Rectal smooth muscle tissue (tissue), 1 donor: Measurements from ENCODE around the gene KIF5A.

Experiments
- H3K27ac ChIP-seq: one replicate; pipeline ENCODE4 v1.7.0; 2013; ENCODE audit warnings: low read depth, low read length, inconsistent platforms
- H3K27me3 ChIP-seq: one replicate; pipeline ENCODE4 v1.7.0; 2013; ENCODE audit warnings: low read length; ENCODE audit not compliant: control insufficient read depth, insufficient read depth
- H3K36me3 ChIP-seq: one replicate; pipeline ENCODE4 v1.7.0; 2013; ENCODE audit warnings: low read length; ENCODE audit not compliant: control insufficient read depth, insufficient read depth
- H3K4me1 ChIP-seq: one replicate; pipeline ENCODE4 v1.7.0; 2013; ENCODE audit warnings: low read length; ENCODE audit not compliant: control insufficient read depth, insufficient read depth
- H3K4me3 ChIP-seq: one replicate; pipeline ENCODE4 v1.7.0; 2013; ENCODE audit warnings: low read length
- H3K9ac ChIP-seq: one replicate; pipeline ENCODE4 v1.7.0; 2013; ENCODE audit warnings: low read length

The KIF5A gene

DNA sequence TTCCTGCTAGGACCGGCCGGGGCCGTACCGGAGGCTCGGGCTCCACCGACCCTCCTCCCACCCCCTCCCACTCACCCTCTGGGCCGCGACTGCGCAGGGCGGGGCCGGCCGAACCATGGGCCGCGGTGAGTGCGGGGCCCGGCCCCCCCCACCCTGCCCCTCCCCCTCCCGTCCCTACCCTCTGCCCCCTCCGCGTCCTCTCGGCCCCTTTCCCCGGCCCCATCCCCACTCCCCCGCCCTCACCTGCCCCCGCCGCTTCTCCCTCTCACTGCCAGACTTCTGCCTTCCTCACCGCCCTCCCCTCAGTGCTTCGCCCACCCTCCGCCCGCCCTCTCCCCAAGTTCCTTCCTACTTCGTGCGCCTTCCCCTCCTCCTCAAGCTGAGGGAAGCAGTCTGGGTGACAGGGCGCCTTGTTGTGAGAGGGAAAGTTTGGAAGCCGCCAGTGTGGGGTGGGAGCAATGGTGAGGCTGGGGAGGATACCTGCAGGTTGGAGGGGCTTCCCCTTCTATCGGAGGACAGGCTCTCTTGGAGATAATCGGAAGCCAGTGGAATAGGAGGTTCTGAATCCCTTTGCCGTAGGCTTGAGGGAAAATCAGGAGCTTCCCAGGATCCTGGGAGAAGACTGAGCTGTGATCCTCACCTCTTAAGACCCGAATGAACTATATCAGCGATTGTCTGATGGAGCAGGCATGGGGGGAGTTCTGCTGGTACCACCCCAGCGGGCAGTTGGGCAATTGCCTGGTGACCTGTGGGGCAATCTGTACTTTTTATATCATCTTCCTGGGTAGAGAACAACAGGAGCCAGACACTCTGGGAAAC, 26.7 kb upstream of the KIF5A start:
- Histone ChIP-seq H3K4me1 (peaks cover 37% of the 10 kb centered on the region), H3K27me3 (no peaks in the 10 kb centered on the region), H3K9ac (peak overlapping the region; percentile 63)

DNA sequence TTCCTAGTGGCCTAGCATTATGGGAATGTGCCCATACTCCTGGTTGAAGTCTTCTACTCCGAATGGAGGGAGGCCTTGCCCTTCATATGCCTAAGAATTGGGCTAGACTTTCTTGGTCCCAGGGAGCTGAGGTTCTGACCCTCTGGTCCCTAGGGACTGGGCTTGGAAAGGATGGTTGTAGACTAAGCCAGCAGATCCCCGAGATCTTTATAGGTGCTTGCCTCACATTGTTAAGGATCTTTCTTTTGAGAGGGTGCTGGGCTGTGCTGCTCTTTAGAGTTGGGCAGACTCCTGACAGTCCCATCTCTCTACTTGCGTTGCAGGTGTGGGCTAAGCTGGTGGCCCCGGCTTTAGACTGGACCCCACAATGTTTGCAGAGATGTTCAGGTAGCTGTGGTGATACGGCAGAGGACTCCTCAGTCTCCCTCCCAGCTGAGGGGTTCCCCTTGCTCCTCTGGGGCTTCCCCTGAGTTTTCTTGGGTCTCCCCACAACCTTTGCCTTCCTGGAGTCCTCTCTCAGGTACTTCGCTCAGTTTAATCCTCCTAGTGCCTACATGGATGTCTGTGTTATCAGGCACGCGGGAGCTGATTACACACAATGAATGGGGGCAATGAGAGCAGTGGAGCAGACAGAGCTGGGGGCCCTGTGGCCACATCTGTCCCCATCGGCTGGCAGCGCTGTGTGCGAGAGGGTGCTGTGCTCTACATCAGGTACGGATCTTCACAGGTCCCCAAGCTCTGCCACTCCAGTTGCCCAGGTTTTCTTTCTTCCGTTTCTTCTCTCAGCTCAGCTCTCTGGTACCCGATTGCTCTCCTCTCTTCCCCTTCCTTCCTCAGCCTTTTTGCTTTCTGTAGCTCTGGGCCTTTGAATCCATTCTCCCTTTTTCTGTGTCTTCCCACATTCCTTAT, 25.9 kb upstream of the KIF5A start:
- Histone ChIP-seq H3K4me1 (peaks cover 30% of the 10 kb centered on the region), H3K36me3 (peaks cover 13% of the 10 kb centered on the region), H3K4me3 (peak overlapping the region; percentile 76), H3K27ac (peak overlapping the region; percentile 79), H3K9ac (peak overlapping the region; percentile 22), H3K27me3 (no peaks in the 10 kb centered on the region)

More for the DNA sequence above, 26.7 kb upstream of the KIF5A start:
- Histone ChIP-seq H3K4me3 (peak overlapping the region; percentile 76), H3K36me3 (peaks cover 10% of the 10 kb centered on the region), H3K27ac (peak overlapping the region; percentile 79)

DNA sequence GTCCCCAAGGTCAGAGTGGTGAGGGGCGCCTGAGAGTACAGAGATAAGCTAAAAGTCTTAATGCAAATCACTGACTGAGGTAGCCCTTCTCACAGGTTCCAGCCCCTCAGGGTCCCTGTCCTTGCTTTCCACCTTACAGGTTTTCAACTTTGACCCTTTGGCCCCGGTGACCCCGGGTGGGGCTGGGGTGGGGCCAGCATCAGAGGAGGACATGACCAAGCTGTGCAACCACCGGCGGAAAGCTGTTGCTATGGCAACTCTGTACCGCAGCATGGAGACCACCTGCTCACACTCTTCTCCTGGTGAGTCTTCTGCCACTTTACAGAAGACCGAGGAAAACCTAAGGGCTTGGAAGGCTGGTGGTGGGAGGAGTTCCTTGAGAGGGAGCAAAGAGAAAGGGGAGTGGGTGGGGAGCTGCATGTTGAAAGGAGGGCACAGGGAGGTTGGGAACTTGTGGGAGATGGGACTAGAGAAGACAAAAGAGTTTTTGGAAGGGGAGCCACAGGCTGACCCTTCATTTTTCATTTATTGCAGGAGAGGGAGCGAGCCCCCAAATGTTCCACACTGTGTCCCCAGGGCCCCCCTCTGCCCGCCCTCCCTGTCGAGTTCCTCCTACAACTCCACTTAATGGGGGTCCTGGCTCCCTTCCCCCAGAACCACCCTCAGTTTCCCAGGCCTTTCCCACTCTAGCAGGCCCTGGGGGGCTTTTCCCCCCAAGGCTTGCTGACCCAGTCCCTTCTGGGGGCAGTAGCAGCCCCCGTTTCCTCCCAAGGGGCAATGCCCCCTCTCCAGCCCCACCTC, 24.8 kb upstream of the KIF5A start:
- Histone ChIP-seq H3K9ac (no peak overlapping the region), H3K36me3 (peaks cover 19% of the 10 kb centered on the region), H3K4me3 (no peak overlapping the region), H3K4me1 (peaks cover 24% of the 10 kb centered on the region), H3K27me3 (no peaks in the 10 kb centered on the region), H3K27ac (no peak overlapping the region)

DNA sequence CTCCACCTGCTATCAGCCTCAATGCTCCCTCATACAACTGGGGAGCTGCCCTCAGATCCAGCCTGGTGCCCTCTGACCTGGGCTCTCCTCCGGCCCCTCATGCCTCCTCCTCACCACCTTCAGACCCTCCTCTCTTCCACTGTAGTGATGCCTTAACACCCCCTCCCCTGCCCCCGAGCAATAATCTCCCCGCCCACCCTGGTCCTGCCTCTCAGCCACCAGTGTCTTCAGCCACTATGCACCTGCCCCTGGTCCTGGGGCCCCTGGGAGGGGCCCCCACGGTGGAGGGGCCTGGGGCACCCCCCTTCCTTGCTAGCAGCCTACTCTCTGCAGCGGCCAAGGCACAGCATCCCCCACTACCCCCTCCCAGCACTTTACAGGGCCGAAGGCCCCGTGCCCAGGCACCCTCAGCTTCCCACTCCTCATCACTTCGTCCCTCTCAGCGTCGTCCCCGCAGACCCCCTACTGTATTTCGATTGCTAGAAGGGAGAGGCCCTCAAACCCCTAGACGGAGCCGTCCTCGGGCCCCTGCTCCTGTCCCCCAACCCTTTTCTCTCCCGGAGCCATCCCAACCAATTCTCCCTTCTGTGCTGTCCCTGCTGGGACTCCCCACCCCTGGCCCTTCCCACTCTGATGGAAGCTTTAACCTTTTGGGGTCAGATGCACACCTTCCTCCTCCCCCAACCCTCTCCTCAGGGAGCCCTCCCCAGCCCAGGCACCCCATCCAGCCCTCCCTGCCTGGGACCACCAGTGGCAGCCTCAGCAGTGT, 24.0 kb upstream of the KIF5A start:
- H3K4me1 ChIP-seq = peaks cover 24% of the 10 kb centered on the region
- no peaks in the 10 kb centered on the region for H3K27me3 ChIP-seq
- H3K27ac ChIP-seq = no peak overlapping the region
- peaks cover 26% of the 10 kb centered on the region for H3K36me3 ChIP-seq
- no peak overlapping the region for H3K9ac ChIP-seq
- no peak overlapping the region for H3K4me3 ChIP-seq

DNA sequence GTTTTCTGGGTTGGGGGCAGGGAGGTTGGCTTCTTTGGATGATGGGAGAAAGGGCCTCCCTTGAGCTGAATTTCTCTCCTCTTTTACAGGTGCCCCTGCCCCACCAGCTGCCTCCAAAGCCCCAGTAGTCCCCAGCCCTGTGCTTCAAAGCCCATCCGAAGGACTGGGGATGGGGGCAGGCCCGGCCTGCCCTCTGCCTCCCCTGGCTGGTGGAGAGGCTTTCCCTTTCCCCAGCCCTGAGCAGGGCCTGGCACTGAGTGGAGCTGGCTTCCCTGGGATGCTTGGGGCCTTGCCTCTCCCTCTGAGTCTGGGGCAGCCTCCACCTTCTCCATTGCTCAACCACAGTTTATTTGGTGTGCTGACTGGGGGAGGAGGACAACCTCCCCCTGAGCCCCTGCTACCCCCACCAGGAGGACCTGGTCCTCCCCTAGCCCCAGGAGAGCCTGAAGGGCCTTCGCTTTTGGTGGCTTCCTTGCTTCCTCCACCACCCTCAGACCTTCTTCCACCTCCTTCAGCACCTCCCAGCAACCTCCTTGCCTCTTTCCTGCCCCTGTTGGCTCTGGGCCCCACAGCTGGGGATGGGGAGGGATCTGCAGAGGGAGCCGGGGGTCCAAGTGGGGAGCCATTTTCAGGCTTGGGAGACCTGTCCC, 23.2 kb upstream of the KIF5A start:
- Histone ChIP-seq H3K4me1 (peaks cover 16% of the 10 kb centered on the region), H3K36me3 (peaks cover 30% of the 10 kb centered on the region), H3K27me3 (no peaks in the 10 kb centered on the region), H3K27ac (no peak overlapping the region), H3K4me3 (no peak overlapping the region), H3K9ac (no peak overlapping the region)

DNA sequence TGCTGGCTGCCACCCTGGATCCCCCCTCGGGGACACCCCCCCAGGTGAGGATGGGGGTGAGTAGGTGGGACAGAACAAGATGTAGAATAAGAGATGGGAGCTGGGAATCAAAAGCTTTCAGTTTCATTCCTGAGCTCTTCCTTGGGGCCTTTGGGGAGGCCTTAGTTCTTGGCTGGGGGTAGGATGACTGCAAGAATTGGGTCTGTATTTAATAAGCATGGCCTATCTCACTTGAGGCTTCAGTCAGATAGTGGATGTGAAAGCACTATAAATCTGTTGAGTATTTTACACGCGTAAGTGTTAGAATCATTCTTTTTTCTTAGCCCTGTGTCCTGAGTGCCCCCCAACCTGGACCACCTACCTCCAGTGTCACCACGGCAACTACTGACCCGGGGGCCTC, 22.7 kb upstream of the KIF5A start:
- Histone ChIP-seq H3K36me3 (peaks cover 36% of the 10 kb centered on the region), H3K27me3 (no peaks in the 10 kb centered on the region), H3K27ac (no peak overlapping the region), H3K4me3 (no peak overlapping the region), H3K9ac (no peak overlapping the region), H3K4me1 (peaks cover 10% of the 10 kb centered on the region)

DNA sequence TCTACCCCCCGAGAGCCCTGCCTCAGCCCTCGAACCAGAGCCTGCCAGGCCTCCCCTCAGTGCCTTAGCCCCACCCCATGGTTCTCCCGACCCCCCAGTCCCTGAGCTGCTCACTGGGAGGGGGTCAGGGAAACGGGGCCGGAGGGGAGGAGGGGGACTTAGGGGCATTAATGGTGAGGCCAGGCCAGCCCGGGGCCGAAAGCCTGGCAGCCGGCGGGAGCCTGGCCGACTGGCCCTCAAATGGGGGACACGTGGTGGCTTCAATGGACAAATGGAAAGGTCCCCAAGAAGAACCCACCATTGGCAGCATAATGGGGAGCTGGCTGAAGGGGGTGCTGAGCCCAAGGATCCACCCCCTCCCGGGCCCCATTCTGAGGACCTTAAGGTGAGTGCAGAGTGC, 21.7 kb upstream of the KIF5A start:
- Histone ChIP-seq H3K9ac (no peak overlapping the region), H3K4me3 (no peak overlapping the region), H3K36me3 (peaks cover 46% of the 10 kb centered on the region), H3K4me1 (peaks cover 10% of the 10 kb centered on the region), H3K27ac (no peak overlapping the region), H3K27me3 (no peaks in the 10 kb centered on the region)

DNA sequence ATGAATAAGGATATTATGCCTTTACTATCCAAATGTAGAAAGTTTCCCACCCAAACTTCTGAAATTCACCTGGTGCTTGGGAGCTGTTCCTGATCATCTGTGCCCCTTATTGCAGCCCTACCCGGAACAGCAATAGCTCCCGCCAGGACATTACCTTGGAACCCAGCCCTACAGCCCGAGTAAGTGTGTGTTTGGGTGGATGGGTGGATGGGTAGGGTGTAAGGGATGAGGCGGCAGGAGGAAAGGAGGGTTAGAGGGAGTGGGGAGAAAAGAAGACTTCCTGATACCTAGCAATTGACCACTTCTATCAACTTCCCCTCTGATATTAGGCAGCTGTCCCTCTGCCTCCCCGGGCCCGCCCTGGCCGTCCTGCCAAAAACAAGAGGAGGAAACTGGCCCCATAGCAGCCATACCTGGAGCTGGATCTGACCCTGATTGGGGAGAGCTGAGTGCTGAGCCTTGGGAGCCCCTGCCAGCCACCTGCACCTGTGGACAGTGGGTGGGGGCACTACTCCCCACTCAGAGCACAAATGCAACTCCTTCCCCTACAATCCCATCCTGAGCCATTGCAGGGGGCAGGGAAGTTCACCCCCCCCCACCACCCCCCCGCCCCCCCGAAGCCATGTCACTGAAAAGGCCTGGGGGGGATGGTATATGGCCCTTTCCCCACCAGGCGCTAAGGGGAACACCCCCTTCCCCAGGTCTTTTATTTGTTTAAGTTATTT, 20.9 kb upstream of the KIF5A start:
- Histone ChIP-seq H3K27ac (no peak overlapping the region), H3K9ac (no peak overlapping the region), H3K4me3 (no peak overlapping the region), H3K4me1 (peaks cover 3% of the 10 kb centered on the region), H3K36me3 (peaks cover 51% of the 10 kb centered on the region), H3K27me3 (no peaks in the 10 kb centered on the region)

DNA sequence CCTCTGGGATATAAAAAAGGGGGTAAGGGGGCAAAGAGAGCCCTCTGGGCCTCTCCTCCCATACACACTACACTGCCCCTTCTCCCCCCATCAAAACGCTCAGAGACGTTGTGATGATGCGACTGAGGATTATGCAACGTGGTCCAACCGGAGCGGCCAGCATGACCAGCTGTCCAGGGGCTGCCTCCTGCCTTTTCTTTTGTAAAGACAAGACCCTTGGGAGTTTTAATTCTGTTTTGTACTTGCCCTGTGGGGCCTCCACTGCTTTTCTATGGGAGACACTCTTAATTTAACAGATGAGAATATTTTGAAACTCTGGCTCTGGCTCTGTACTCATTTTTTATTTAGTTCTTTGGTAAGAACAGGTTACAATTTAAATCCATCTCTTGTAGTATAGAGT, 20.0 kb upstream of the KIF5A start:
- H3K4me1 ChIP-seq = no peaks in the 10 kb centered on the region
- peaks cover 58% of the 10 kb centered on the region for H3K36me3 ChIP-seq
- H3K9ac ChIP-seq = no peak overlapping the region
- no peaks in the 10 kb centered on the region for H3K27me3 ChIP-seq
- H3K27ac ChIP-seq = no peak overlapping the region
- H3K4me3 ChIP-seq = no peak overlapping the region

DNA sequence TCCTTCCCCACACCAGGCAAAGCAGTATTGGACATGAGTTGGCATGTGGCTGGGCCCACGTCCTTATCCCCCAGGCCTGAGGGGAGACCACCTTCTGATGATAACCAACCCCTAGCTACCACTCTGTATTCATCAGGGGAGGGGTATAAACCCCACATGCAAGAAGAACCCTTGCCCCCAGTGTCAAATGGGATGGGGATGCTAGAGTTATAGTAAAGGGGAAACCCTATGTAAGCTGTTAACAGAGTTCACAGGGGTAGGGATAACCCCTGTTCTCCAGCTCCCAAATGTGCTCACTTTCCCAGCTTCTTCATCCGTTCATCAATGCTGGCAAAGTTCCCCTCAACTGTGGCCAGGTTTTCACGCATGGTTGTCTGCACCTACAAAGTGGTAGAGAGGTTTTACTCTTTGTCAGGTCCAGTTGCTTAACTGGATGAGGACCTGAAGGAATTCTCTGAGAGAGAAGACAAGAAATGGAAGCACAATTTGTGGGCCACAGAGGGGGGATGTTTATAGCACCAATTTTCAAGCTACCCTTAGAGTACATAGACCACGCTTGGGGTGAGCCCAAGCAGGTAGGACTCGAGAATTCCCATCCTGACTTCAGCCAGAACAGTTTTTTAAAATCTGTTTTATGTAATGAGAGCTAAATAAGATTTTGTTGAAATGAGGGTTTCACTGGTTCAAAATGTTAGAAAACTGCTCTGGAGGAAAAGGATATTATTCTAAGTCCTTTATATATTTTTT, 19.3 kb upstream of the KIF5A start:
- Histone ChIP-seq H3K9ac (no peak overlapping the region), H3K27ac (no peak overlapping the region), H3K36me3 (peaks cover 61% of the 10 kb centered on the region), H3K4me1 (no peaks in the 10 kb centered on the region), H3K27me3 (no peaks in the 10 kb centered on the region), H3K4me3 (no peak overlapping the region)
